CD4-positive, alpha-beta T cell treated with Interleukin-4 for 1 hour (primary cell): ENCODE measurements around the gene FLVCR2.
"Not testable (repeated sequence)": the region's sequence is repeated elsewhere in the genome, so short reads cannot be mapped to it uniquely, and the experiment has no call there.

Experiments
- DNase-seq, 2 donors: peaks; one replicate each; pipeline ENCODE4 v3.0.0-alpha.2; 2020 to 2022

The FLVCR2 gene

GRCh38 chr14:75600100-75600499 is 21.7 kb downstream of the FLVCR2 start:
- peak in 1 of 2 donors; percentile 16 for DNase-seq

GRCh38 chr14:75601061-75601460 is 22.6 kb downstream of the FLVCR2 start:
- DNase-seq, result not testable (repeated sequence)

GRCh38 chr14:75602503-75602902 is 24.1 kb downstream of the FLVCR2 start:
- DNase-seq, result no peak

GRCh38 chr14:75604979-75605851 is 26.8 kb downstream of the FLVCR2 start:
- peak in 1 of 2 donors; percentile 20 for DNase-seq

- DNase-seq, result no peak
These were observed 27.5 kb downstream of the FLVCR2 start for GRCh38 chr14:75605916-75606315.

GRCh38 chr14:75607044-75607443 is 28.6 kb downstream of the FLVCR2 start:
- no peak for DNase-seq

- DNase-seq, result no peak
These were observed 29.6 kb downstream of the FLVCR2 start for GRCh38 chr14:75607842-75608640.

GRCh38 chr14:75609116-75609515 is 30.7 kb downstream of the FLVCR2 start:
- DNase-seq, result no peak

- DNase-seq, result peak in 1 of 2 donors; percentile 27
These were observed 31.4 kb downstream of the FLVCR2 start for GRCh38 chr14:75609606-75610475.

- DNase-seq, result no peak
These were observed 32.4 kb downstream of the FLVCR2 start for GRCh38 chr14:75610834-75611233.

- DNase-seq, result no peak
These were observed 33.7 kb downstream of the FLVCR2 start for GRCh38 chr14:75612157-75612556.

GRCh38 chr14:75614179-75614578 is 35.8 kb downstream of the FLVCR2 start:
- peak in 1 of 2 donors; percentile 47 for DNase-seq

GRCh38 chr14:75615200-75615599 is 36.8 kb downstream of the FLVCR2 start:
- DNase-seq, result peak; percentile 12 to 69

GRCh38 chr14:75619548-75619947 is 41.1 kb downstream of the FLVCR2 start:
- no peak for DNase-seq

GRCh38 chr14:75625034-75625433 is 46.6 kb downstream of the FLVCR2 start:
- no peak for DNase-seq

- DNase-seq, result no peak
These were observed 48.0 kb downstream of the FLVCR2 start for GRCh38 chr14:75626396-75626795.

- DNase-seq, result no peak
These were observed 48.4 kb downstream of the FLVCR2 start for GRCh38 chr14:75626863-75627262.

GRCh38 chr14:75627406-75627805 is 49.0 kb downstream of the FLVCR2 start:
- DNase-seq, result no peak

- DNase-seq, result no peak
These were observed 50.4 kb downstream of the FLVCR2 start for GRCh38 chr14:75628816-75629215.

- DNase-seq, result no peak
These were observed 52.5 kb downstream of the FLVCR2 start for GRCh38 chr14:75630695-75631452.

- DNase-seq, result no peak
These were observed 53.0 kb downstream of the FLVCR2 start for GRCh38 chr14:75631453-75631831.

GRCh38 chr14:75634848-75635247 is 56.4 kb downstream of the FLVCR2 start:
- no peak for DNase-seq
